Dermis blood vessel endothelial cell (primary cell): ENCODE results near the gene CRISPLD2. TPM values are rescaled to one million over a fixed set of nuclear protein-coding genes. Genes with fewer than 3 reads are reported as not detected.
"Not testable (repeated sequence)": the region's sequence is repeated elsewhere in the genome, so short reads cannot be mapped to it uniquely, and the experiment has no call there.

Source experiments
- DNase-seq: peaks from one replicate; pipeline ENCODE4 v3.0.0; 2010
- total RNA-seq: library from RNA; depleted of rRNA; stranded (reverse); fragments of >200 nt; gene quantifications from 2 replicates; pipeline ENCODE4 v1.2.3, GENCODE V29; 2014

CRISPLD2 gene
- total RNA-seq, 1 donor from 2014 or later = 1.0 TPM

- DNase-seq = no peak
These were observed 22.1 kb downstream of the CRISPLD2 start for GRCh38 chr16:84841787-84842300.

GRCh38 chr16:84842516-84843148 lies 22.8 kb downstream of the CRISPLD2 start:
- no peak for DNase-seq

GRCh38 chr16:84843149-84844048 lies 23.6 kb downstream of the CRISPLD2 start:
- no peak for DNase-seq

GRCh38 chr16:84844049-84844350 lies 24.2 kb downstream of the CRISPLD2 start:
- DNase-seq = no peak

- DNase-seq = no peak
These were observed 25.0 kb downstream of the CRISPLD2 start for GRCh38 chr16:84844559-84845495.

GRCh38 chr16:84845496-84846002 lies 25.8 kb downstream of the CRISPLD2 start:
- no peak for DNase-seq

GRCh38 chr16:84847564-84848355 lies 28.0 kb downstream of the CRISPLD2 start:
- DNase-seq = no peak

- no peak for DNase-seq
These were observed 29.3 kb downstream of the CRISPLD2 start for GRCh38 chr16:84848986-84849634.

GRCh38 chr16:84849751-84850150 lies 30.0 kb downstream of the CRISPLD2 start:
- DNase-seq = no peak

GRCh38 chr16:84850714-84851113 lies 30.9 kb downstream of the CRISPLD2 start:
- no peak for DNase-seq

GRCh38 chr16:84851192-84852127 lies 31.7 kb downstream of the CRISPLD2 start:
- DNase-seq = no peak

GRCh38 chr16:84853534-84853933 lies 33.7 kb downstream of the CRISPLD2 start:
- no peak for DNase-seq

GRCh38 chr16:84854759-84855158 lies 35.0 kb downstream of the CRISPLD2 start:
- DNase-seq = no peak

GRCh38 chr16:84855435-84856202 lies 35.8 kb downstream of the CRISPLD2 start:
- not testable (repeated sequence) for DNase-seq

GRCh38 chr16:84856203-84856581 lies 36.4 kb downstream of the CRISPLD2 start:
- DNase-seq = not testable (repeated sequence)

GRCh38 chr16:84856811-84857210 lies 37.0 kb downstream of the CRISPLD2 start:
- not testable (repeated sequence) for DNase-seq

- no peak for DNase-seq
These were observed 39.9 kb downstream of the CRISPLD2 start for GRCh38 chr16:84859681-84860080.

GRCh38 chr16:84860383-84860782 lies 40.6 kb downstream of the CRISPLD2 start:
- no peak for DNase-seq

- no peak for DNase-seq
These were observed 41.9 kb downstream of the CRISPLD2 start for GRCh38 chr16:84861671-84862070.
